ENCODE results near the gene PRDM1. TPM values are rescaled to one million over a fixed set of nuclear protein-coding genes. Genes with fewer than 3 reads are reported as not detected.

The PRDM1 gene
- polyA plus RNA-seq, 2 donors = 29.7 to 37.6 TPM

DNA sequence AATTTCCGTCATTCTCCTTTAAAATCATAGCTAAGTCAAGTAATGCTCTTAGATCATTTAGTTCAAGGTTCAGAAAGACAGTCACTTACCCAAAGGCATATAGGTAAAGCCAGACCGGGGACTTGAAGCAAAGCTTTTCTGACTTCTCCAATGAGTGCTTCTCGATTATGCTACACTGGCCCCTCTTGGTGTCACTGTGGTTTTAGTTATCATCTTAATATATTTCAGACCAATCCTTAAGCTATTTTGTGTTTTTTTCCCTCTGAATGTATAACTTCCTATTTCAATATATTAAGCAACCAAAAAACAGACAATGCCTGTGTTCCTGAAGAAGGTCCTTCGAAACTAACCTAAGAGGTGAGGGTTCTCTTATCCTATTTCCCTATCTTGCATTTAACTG lies 3.9 kb downstream of the PRDM1 start:
- H3K27me3 ChIP-seq (ENCODE audit: control insufficient read depth in 1 of 2, insufficient read depth in 2 of 2, low read length in 2 of 2) = no peaks in the 10 kb centered on the region
- H3K9me3 ChIP-seq (ENCODE audit: control insufficient read depth in 2 of 2, insufficient read depth in 1 of 2, low read depth in 1 of 2, low read length in 1 of 2) = no peaks in the 10 kb centered on the region
- peak overlapping the region in 1 of 2 donors; percentile 80 for H3K4me3 ChIP-seq (ENCODE audit: low read depth in 1 of 2, low read length in 2 of 2)
- H3K36me3 ChIP-seq (ENCODE audit: control insufficient read depth in 2 of 2, insufficient read depth in 2 of 2, low read length in 1 of 2) = no peaks in the 10 kb centered on the region
- no peaks in the 10 kb centered on the region for H3K4me1 ChIP-seq (ENCODE audit: control insufficient read depth in 2 of 2, insufficient read depth in 2 of 2, low read length in 1 of 2)
- H3K27ac ChIP-seq (ENCODE audit: low read depth in 2 of 2, low read length in 1 of 2) = no peak overlapping the region
- 65 to 67% methylated on average over 4 of the region's 4 CpGs for WGBS, 2 donors

DNA sequence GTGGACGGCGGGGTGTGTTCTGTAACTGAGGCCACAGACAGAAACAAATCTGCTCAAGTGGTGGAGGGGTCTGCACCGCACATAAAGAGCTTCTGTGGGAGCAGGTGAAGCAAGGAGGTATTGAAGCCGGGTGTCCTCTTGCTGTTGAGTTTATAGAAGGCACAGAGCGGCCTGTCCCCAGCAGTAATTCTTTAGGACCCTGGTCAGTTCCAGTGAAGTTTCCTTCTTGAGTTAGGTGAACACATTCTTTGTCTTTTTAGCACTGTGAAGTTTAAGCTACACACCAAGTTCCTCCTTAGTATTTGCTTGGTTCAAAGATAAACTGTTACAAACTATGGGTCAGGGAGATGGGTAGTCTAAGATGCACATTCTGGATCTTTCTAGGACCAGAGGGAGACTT lies 6.1 kb downstream of the PRDM1 start:
- H3K36me3 ChIP-seq (ENCODE audit: control insufficient read depth in 2 of 2, insufficient read depth in 2 of 2, low read length in 1 of 2) = no peaks in the 10 kb centered on the region
- H3K4me1 ChIP-seq (ENCODE audit: control insufficient read depth in 2 of 2, insufficient read depth in 2 of 2, low read length in 1 of 2) = no peaks in the 10 kb centered on the region
- 84 to 90% methylated on average over 5 of the region's 5 CpGs for WGBS, 2 donors
- peak overlapping the region; percentile 7 to 32 for H3K4me3 ChIP-seq (ENCODE audit: low read depth in 1 of 2, low read length in 2 of 2)
- no peak overlapping the region for H3K27ac ChIP-seq (ENCODE audit: low read depth in 2 of 2, low read length in 1 of 2)
- no peaks in the 10 kb centered on the region for H3K9me3 ChIP-seq (ENCODE audit: control insufficient read depth in 2 of 2, insufficient read depth in 1 of 2, low read depth in 1 of 2, low read length in 1 of 2)
- no peaks in the 10 kb centered on the region for H3K27me3 ChIP-seq (ENCODE audit: control insufficient read depth in 1 of 2, insufficient read depth in 2 of 2, low read length in 2 of 2)

DNA sequence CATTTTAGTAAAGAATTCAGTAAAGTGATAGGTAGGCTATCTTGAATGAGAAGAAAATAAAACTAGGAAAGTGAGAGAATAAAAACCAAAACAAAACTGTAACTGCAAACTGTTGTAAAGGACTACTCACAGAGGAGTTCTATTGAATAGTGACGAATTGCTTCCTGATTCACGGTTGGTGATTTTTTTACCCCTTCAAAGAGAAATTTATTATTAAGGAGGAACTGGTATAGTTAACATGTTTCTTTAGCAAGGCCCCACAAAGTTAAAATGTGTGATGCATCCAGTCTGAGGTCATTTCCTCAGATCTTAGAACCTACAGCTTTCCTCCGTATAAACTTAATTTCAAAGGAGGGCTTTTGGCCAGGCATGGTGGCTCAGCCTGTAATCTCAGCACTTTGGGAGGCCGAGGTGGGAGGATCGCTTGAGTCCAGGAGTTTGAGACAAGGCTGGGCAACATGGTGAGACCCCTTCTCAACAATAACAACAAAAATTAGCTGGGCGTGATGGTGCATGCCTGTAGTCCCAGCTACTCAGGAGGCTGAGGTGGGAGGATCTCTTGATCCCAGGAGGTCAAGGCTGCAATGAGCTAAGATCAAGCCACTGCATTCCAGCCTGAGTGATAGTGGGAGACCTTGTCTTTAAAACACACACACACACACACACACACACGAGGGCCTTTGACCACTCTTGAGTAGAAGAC lies 8.3 kb downstream of the PRDM1 start:
- no peak overlapping the region for H3K27ac ChIP-seq (ENCODE audit: low read depth in 2 of 2, low read length in 1 of 2)
- 76% methylated on average over 7 of the region's 7 CpGs for WGBS, 2 donors
- H3K4me3 ChIP-seq (ENCODE audit: low read depth in 1 of 2, low read length in 2 of 2) = peak overlapping the region in 1 of 2 donors; percentile 22
- no peaks in the 10 kb centered on the region for H3K36me3 ChIP-seq (ENCODE audit: control insufficient read depth in 2 of 2, insufficient read depth in 2 of 2, low read length in 1 of 2)
- no peaks in the 10 kb centered on the region for H3K27me3 ChIP-seq (ENCODE audit: control insufficient read depth in 1 of 2, insufficient read depth in 2 of 2, low read length in 2 of 2)
- no peaks in the 10 kb centered on the region for H3K9me3 ChIP-seq (ENCODE audit: control insufficient read depth in 2 of 2, insufficient read depth in 1 of 2, low read depth in 1 of 2, low read length in 1 of 2)
- no peaks in the 10 kb centered on the region for H3K4me1 ChIP-seq (ENCODE audit: control insufficient read depth in 2 of 2, insufficient read depth in 2 of 2, low read length in 1 of 2)

DNA sequence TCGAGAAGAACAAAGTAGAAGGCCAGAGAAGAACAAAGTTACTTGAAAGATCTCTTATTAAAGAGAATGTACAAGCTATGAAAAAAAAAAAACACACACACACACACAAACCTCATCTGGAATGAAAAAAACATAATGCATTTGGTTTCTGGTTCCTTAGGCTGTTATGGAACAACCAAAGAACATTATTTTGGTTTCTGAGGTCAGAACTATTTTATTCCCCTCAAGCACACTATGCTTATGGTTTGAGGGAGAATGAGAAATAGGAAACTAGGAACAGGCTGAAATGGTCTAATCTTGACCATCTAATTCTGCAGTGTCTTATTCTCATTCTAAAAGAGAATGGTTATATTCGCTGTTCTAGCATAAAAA lies 8.8 kb downstream of the PRDM1 start:
- Histone ChIP-seq H3K27ac (ENCODE audit: low read depth in 2 of 2, low read length in 1 of 2) (no peak overlapping the region), H3K4me1 (ENCODE audit: control insufficient read depth in 2 of 2, insufficient read depth in 2 of 2, low read length in 1 of 2) (no peaks in the 10 kb centered on the region)

DNA sequence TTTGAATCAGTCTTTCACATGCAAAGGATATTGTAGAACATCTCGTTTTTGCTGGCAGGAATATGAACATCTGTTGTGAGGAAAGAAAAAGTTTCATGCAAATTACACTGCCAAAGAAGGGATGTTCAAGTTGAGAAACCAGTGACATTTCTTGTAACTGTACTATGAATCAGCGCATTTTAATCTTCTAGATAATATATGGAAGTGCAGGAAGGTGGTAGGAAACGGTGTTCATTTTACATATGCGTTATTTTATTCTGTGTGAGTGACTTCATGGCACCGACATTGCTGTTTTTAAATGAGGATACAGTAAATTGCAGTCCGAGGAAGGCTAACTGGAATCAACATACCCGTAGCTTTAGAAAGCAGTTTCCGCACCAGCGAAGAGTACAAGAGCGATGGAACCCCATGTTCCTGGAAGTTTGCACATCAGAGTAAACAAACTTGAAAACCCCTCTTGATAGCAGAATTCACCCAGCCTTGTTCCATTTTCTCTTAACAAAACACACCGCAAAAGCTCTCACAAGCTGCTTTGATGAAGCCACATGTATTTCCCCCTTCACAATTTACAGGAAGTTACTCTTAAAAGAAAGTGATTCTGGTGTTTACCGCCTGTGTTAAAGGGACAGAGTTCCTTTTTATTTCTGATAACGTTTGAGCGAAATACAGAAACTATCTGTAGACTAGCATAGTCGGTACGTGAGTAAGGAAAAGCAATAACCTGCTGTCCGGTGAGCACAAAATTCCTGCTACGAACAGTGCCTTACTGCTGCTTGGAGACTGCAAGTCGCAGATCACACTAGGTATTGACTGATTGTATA lies 11.5 kb downstream of the PRDM1 start:
- H3K27me3 ChIP-seq (ENCODE audit: control insufficient read depth in 1 of 2, insufficient read depth in 2 of 2, low read length in 2 of 2) = no peaks in the 10 kb centered on the region
- 6 to 7% methylated on average over 19 of the region's 19 CpGs for WGBS, 2 donors

More for the DNA sequence above, 8.8 kb downstream of the PRDM1 start:
- no peak overlapping the region for H3K4me3 ChIP-seq (ENCODE audit: low read depth in 1 of 2, low read length in 2 of 2)
- 93 to 96% methylated on average over 2 of the region's 2 CpGs for WGBS, 2 donors
- H3K9me3 ChIP-seq (ENCODE audit: control insufficient read depth in 2 of 2, insufficient read depth in 1 of 2, low read depth in 1 of 2, low read length in 1 of 2) = no peaks in the 10 kb centered on the region
- H3K27me3 ChIP-seq (ENCODE audit: control insufficient read depth in 1 of 2, insufficient read depth in 2 of 2, low read length in 2 of 2) = no peaks in the 10 kb centered on the region
- no peaks in the 10 kb centered on the region for H3K36me3 ChIP-seq (ENCODE audit: control insufficient read depth in 2 of 2, insufficient read depth in 2 of 2, low read length in 1 of 2)

DNA sequence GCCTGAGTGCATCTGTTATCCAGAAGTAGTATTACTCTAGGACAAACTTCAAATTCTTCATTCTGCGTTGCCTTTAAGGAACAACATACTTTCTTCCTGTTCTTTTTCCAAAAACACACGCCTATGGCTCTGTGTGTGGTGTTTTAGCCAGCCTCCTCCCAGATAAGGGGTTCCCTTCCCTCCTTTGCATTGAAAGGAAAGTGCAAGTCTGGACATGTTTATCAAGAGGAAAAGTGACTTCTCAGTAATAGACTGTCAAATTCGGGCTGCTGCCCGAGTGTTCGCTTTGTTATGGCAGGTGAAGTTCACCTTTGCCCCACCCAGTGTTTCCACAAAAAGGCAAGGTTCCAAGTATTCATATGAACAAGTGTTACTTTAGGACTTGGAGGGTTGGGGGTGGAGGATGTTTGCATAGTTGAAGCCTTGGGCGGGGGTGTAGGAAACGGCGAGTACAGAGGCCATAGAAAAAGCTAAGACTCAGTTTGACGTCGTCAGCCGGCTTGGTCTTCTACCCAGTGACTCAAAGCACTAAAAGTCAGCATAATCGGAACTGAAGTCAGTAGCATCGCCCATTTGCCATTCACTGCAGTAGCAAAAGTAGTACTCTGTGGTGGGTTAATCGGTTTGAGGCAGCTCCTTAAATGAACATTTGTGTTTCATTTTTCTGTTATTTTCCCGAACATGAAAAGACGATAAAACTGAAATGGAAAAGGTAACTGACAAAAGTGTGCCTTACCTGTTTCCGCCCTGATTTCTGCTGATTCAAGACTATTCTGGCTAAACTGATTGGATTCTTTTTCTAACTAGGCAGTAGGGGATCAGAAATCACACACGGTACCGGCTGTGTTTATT lies 12.5 kb downstream of the PRDM1 start:
- Histone ChIP-seq H3K36me3 (ENCODE audit: control insufficient read depth in 2 of 2, insufficient read depth in 2 of 2, low read length in 1 of 2) (peaks cover 0 to 4% of the 10 kb centered on the region in 2 donors), H3K27ac (ENCODE audit: low read depth in 2 of 2, low read length in 1 of 2) (peak overlapping the region; percentile 87 to 91), H3K4me1 (ENCODE audit: control insufficient read depth in 2 of 2, insufficient read depth in 2 of 2, low read length in 1 of 2) (peaks cover 2% of the 10 kb centered on the region in 2 donors), H3K4me3 (ENCODE audit: low read depth in 1 of 2, low read length in 2 of 2) (peak overlapping the region; percentile 45 to 57), H3K9me3 (ENCODE audit: control insufficient read depth in 2 of 2, insufficient read depth in 1 of 2, low read depth in 1 of 2, low read length in 1 of 2) (no peaks in the 10 kb centered on the region), H3K27me3 (ENCODE audit: control insufficient read depth in 1 of 2, insufficient read depth in 2 of 2, low read length in 2 of 2) (no peaks in the 10 kb centered on the region)
- WGBS, 2 donors = 16% methylated on average over 19 of the region's 19 CpGs

More for the DNA sequence above, 11.5 kb downstream of the PRDM1 start:
- peaks cover 2% of the 10 kb centered on the region in 2 donors for H3K4me1 ChIP-seq (ENCODE audit: control insufficient read depth in 2 of 2, insufficient read depth in 2 of 2, low read length in 1 of 2)
- peaks cover 0 to 4% of the 10 kb centered on the region in 2 donors for H3K36me3 ChIP-seq (ENCODE audit: control insufficient read depth in 2 of 2, insufficient read depth in 2 of 2, low read length in 1 of 2)
- H3K27ac ChIP-seq (ENCODE audit: low read depth in 2 of 2, low read length in 1 of 2) = peak overlapping the region; percentile 87 to 91
- H3K4me3 ChIP-seq (ENCODE audit: low read depth in 1 of 2, low read length in 2 of 2) = peak overlapping the region; percentile 42 to 57
- H3K9me3 ChIP-seq (ENCODE audit: control insufficient read depth in 2 of 2, insufficient read depth in 1 of 2, low read depth in 1 of 2, low read length in 1 of 2) = no peaks in the 10 kb centered on the region

DNA sequence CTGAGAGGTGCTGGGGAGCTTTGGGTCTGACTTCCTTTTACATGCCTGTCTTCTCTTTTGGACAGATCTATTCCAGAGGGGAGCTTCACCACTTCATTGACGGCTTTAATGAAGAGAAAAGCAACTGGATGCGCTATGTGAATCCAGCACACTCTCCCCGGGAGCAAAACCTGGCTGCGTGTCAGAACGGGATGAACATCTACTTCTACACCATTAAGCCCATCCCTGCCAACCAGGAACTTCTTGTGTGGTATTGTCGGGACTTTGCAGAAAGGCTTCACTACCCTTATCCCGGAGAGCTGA lies 13.1 kb downstream of the PRDM1 start:
- 27 to 36% methylated on average over 7 of the region's 7 CpGs for WGBS, 2 donors
- Histone ChIP-seq H3K9me3 (ENCODE audit: control insufficient read depth in 2 of 2, insufficient read depth in 1 of 2, low read depth in 1 of 2, low read length in 1 of 2) (no peaks in the 10 kb centered on the region), H3K4me3 (ENCODE audit: low read depth in 1 of 2, low read length in 2 of 2) (peak overlapping the region; percentile 45 to 57), H3K36me3 (ENCODE audit: control insufficient read depth in 2 of 2, insufficient read depth in 2 of 2, low read length in 1 of 2) (peaks cover 0 to 4% of the 10 kb centered on the region in 2 donors), H3K27me3 (ENCODE audit: control insufficient read depth in 1 of 2, insufficient read depth in 2 of 2, low read length in 2 of 2) (no peaks in the 10 kb centered on the region), H3K4me1 (ENCODE audit: control insufficient read depth in 2 of 2, insufficient read depth in 2 of 2, low read length in 1 of 2) (peaks cover 2% of the 10 kb centered on the region in 2 donors), H3K27ac (ENCODE audit: low read depth in 2 of 2, low read length in 1 of 2) (peak overlapping the region; percentile 87 to 91)

DNA sequence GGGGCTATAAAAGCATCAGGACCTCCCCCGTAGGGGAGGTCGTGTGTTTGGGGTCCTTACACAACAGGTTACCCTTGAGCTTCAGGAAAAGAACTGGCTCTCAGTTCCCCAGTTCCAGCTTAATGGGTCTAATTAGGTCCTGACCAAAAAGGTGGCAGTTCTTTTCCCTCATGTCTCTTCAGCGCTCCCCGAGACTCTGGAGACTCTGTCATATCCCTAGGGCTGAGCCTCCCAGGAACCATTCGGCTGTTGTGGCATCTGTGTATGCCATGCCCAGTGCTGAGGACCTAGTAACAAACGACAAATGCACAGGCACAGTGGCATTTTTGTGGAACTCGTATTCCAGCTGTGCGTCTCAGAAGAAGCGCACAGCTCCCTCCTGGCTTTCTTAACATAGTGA lies 14.6 kb downstream of the PRDM1 start:
- peak overlapping the region; percentile 44 to 60 for H3K27ac ChIP-seq (ENCODE audit: low read depth in 2 of 2, low read length in 1 of 2)
- 87 to 90% methylated on average over 9 of the region's 9 CpGs for WGBS, 2 donors

DNA sequence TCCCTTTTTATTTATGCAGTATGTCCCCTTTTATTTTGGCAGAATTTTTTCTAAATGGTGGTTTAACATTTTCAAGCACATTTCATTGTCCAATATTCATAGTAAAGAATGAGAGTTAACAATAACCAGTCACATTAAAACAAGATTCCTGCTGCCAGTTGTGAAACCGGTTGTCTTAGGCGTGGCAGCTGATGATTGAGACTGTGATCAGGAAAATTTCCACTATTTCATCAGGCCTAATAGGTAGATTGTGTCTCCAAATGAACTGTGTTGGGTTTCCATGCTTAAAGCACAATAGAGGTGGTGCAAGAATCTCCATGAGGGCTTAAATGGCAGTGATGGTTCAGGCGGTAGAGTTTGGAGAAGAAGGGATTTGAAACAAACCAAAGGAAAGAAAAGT lies 15.3 kb downstream of the PRDM1 start:
- H3K36me3 ChIP-seq (ENCODE audit: control insufficient read depth in 2 of 2, insufficient read depth in 2 of 2, low read length in 1 of 2) = peaks cover 4 to 12% of the 10 kb centered on the region in 2 donors
- peak overlapping the region; percentile 44 to 58 for H3K27ac ChIP-seq (ENCODE audit: low read depth in 2 of 2, low read length in 1 of 2)
- H3K27me3 ChIP-seq (ENCODE audit: control insufficient read depth in 1 of 2, insufficient read depth in 2 of 2, low read length in 2 of 2) = no peaks in the 10 kb centered on the region
- H3K9me3 ChIP-seq (ENCODE audit: control insufficient read depth in 2 of 2, insufficient read depth in 1 of 2, low read depth in 1 of 2, low read length in 1 of 2) = no peaks in the 10 kb centered on the region
- peak overlapping the region; percentile 18 to 42 for H3K4me3 ChIP-seq (ENCODE audit: low read depth in 1 of 2, low read length in 2 of 2)
- peaks cover 2% of the 10 kb centered on the region in 2 donors for H3K4me1 ChIP-seq (ENCODE audit: control insufficient read depth in 2 of 2, insufficient read depth in 2 of 2, low read length in 1 of 2)
- 53 to 54% methylated on average over 3 of the region's 3 CpGs for WGBS, 2 donors

More for the DNA sequence above, 14.6 kb downstream of the PRDM1 start:
- Histone ChIP-seq H3K27me3 (ENCODE audit: control insufficient read depth in 1 of 2, insufficient read depth in 2 of 2, low read length in 2 of 2) (no peaks in the 10 kb centered on the region), H3K4me1 (ENCODE audit: control insufficient read depth in 2 of 2, insufficient read depth in 2 of 2, low read length in 1 of 2) (peaks cover 2% of the 10 kb centered on the region in 2 donors), H3K4me3 (ENCODE audit: low read depth in 1 of 2, low read length in 2 of 2) (peak overlapping the region; percentile 10 to 42), H3K36me3 (ENCODE audit: control insufficient read depth in 2 of 2, insufficient read depth in 2 of 2, low read length in 1 of 2) (peaks cover 4 to 11% of the 10 kb centered on the region in 2 donors), H3K9me3 (ENCODE audit: control insufficient read depth in 2 of 2, insufficient read depth in 1 of 2, low read depth in 1 of 2, low read length in 1 of 2) (no peaks in the 10 kb centered on the region)
